Measurements from ENCODE around the gene CDYL2. TPM values are rescaled to one million over a fixed set of nuclear protein-coding genes. Genes with fewer than 3 reads are reported as not detected.
A peak's percentile ranks its signal among the peaks of the same experiment; 100 is the strongest.
"Not testable (repeated sequence)": the region's sequence is repeated elsewhere in the genome, so short reads cannot be mapped to it uniquely, and the experiment has no call there.

The CDYL2 gene
- total RNA-seq, 1 donor from 2014 or later, result 3.0 TPM

GRCh38 chr16:80824623-80825364 is 20.4 kb upstream of the CDYL2 start:
- H3K27ac Mint-ChIP-seq, result no peak overlapping the region

DNA sequence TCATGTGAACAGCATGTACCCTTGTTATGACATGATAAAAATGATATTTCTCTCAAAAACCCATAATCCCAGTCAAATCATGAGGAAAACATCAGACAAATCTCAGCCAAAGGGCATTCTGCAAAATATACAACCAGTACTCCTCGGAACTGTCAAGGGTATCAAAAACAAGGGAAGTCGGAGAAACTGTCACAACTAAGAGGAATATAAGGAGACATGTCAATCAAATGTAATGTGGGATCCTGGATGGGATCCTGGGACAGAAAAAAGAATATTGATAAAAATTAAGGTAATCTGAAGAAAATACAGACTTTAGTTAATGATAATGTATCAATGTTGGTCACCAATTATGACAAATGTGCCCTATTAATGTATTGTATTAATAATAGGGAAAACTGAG is 15.6 kb upstream of the CDYL2 start:
- Mint-ChIP-seq H3K36me3 (no peaks in the 10 kb centered on the region), H3K9me3 (no peaks in the 10 kb centered on the region), H3K4me3 (no peak overlapping the region), H3K4me1 (no peaks in the 10 kb centered on the region), H3K27ac (no peak overlapping the region), H3K27me3 (ENCODE audit: low read depth) (peaks cover 38% of the 10 kb centered on the region)
- TF ChIP-seq, protein P1, sequence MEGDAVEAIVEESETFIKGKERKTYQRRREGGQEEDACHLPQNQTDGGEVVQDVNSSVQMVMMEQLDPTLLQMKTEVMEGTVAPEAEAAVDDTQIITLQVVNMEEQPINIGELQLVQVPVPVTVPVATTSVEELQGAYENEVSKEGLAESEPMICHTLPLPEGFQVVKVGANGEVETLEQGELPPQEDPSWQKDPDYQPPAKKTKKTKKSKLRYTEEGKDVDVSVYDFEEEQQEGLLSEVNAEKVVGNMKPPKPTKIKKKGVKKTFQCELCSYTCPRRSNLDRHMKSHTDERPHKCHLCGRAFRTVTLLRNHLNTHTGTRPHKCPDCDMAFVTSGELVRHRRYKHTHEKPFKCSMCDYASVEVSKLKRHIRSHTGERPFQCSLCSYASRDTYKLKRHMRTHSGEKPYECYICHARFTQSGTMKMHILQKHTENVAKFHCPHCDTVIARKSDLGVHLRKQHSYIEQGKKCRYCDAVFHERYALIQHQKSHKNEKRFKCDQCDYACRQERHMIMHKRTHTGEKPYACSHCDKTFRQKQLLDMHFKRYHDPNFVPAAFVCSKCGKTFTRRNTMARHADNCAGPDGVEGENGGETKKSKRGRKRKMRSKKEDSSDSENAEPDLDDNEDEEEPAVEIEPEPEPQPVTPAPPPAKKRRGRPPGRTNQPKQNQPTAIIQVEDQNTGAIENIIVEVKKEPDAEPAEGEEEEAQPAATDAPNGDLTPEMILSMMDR (IDR thresholded peaks at IDR 0.05; ENCODE audit: unreplicated experiment), result no peak
- no peak for DNase-seq (ENCODE audit: low spot score in 2 of 2, unreplicated experiment in 2 of 2)

More at GRCh38 chr16:80824623-80825364, 20.4 kb upstream of the CDYL2 start:
- DNase-seq (ENCODE audit: low spot score in 2 of 2, unreplicated experiment in 2 of 2), result no peak
- no peaks in the 10 kb centered on the region for H3K9me3 Mint-ChIP-seq
- H3K27me3 Mint-ChIP-seq (ENCODE audit: low read depth), result peaks cover 37% of the 10 kb centered on the region
- TF ChIP-seq, protein P1 (IDR thresholded peaks at IDR 0.05; ENCODE audit: unreplicated experiment), result peak; percentile 70
- no peaks in the 10 kb centered on the region for H3K36me3 Mint-ChIP-seq
- H3K4me3 Mint-ChIP-seq, result no peak overlapping the region
- no peaks in the 10 kb centered on the region for H3K4me1 Mint-ChIP-seq

DNA sequence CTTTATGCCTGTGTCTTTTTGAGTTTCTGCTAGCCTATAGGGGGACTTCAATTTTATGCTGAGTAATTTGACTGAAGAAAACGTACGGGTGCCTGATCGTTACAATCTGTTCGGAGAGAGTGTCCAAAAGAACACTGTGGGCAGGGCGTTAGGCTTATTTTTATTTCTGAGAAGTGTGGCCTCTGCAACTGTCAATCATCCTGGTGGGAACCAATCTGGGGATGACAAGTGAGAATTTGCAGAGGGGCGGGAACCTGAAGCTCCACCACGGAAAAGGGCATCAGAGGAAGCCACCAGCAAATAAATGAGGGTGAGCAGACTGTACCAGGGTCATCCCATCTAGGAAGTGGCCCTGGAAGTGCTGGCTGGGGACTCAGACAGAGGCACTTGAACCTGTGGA is 12.0 kb upstream of the CDYL2 start:
- no peak overlapping the region for H3K4me3 Mint-ChIP-seq

GRCh38 chr16:80815278-80815677 is 10.9 kb upstream of the CDYL2 start:
- H3K27ac Mint-ChIP-seq; H3K9me3 Mint-ChIP-seq; H3K4me3 Mint-ChIP-seq; H3K36me3 Mint-ChIP-seq; DNase-seq (ENCODE audit: low spot score in 2 of 2, unreplicated experiment in 2 of 2); H3K4me1 Mint-ChIP-seq: not testable (repeated sequence)
- H3K27me3 Mint-ChIP-seq (ENCODE audit: low read depth), result peaks cover 65% of the 10 kb centered on the region

More for the DNA sequence above, 12.0 kb upstream of the CDYL2 start:
- no peak overlapping the region for H3K27ac Mint-ChIP-seq
- H3K36me3 Mint-ChIP-seq, result no peaks in the 10 kb centered on the region
- TF ChIP-seq, protein P1 (IDR thresholded peaks at IDR 0.05; ENCODE audit: unreplicated experiment), result no peak
- H3K27me3 Mint-ChIP-seq (ENCODE audit: low read depth), result peaks cover 64% of the 10 kb centered on the region
- H3K4me1 Mint-ChIP-seq, result no peaks in the 10 kb centered on the region
- no peaks in the 10 kb centered on the region for H3K9me3 Mint-ChIP-seq
- no peak for DNase-seq (ENCODE audit: low spot score in 2 of 2, unreplicated experiment in 2 of 2)

DNA sequence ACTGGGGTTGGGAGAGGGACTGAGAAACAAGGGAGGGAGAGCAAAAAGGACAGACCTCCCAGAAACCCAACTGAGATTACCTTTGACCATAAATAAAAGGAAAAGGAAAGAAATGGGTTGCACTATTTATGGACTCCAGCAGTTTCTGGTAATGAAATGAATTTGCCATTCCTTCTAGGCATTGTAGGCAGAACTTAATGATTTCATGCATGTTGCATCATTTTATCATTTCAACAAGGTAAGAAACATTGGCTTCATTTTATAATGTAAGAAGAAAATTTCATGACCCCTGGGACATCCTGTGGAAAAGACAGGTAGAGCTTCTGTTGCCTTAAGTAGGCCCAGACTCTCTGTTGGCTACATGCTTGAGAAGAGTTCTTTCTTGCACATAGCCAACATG is 8.2 kb upstream of the CDYL2 start:
- no peak overlapping the region for H3K4me3 Mint-ChIP-seq

GRCh38 chr16:80809366-80809765 is 5.0 kb upstream of the CDYL2 start:
- TF ChIP-seq, protein P1 (IDR thresholded peaks at IDR 0.05; ENCODE audit: unreplicated experiment), result no peak
- Mint-ChIP-seq H3K27me3 (ENCODE audit: low read depth) (peaks cover 36% of the 10 kb centered on the region), H3K9me3 (no peaks in the 10 kb centered on the region), H3K4me1 (no peaks in the 10 kb centered on the region), H3K36me3 (no peaks in the 10 kb centered on the region), H3K27ac (no peak overlapping the region), H3K4me3 (no peak overlapping the region)
- no peak for DNase-seq (ENCODE audit: low spot score in 2 of 2, unreplicated experiment in 2 of 2)

More for the DNA sequence above, 8.2 kb upstream of the CDYL2 start:
- no peaks in the 10 kb centered on the region for H3K4me1 Mint-ChIP-seq
- H3K27ac Mint-ChIP-seq, result no peak overlapping the region
- DNase-seq (ENCODE audit: low spot score in 2 of 2, unreplicated experiment in 2 of 2), result no peak
- H3K36me3 Mint-ChIP-seq, result no peaks in the 10 kb centered on the region
- TF ChIP-seq, protein P1 (IDR thresholded peaks at IDR 0.05; ENCODE audit: unreplicated experiment), result no peak
- no peaks in the 10 kb centered on the region for H3K9me3 Mint-ChIP-seq
- H3K27me3 Mint-ChIP-seq (ENCODE audit: low read depth), result peaks cover 52% of the 10 kb centered on the region
